ENCODE measurements around the gene MBP.

Gene MBP

DNA sequence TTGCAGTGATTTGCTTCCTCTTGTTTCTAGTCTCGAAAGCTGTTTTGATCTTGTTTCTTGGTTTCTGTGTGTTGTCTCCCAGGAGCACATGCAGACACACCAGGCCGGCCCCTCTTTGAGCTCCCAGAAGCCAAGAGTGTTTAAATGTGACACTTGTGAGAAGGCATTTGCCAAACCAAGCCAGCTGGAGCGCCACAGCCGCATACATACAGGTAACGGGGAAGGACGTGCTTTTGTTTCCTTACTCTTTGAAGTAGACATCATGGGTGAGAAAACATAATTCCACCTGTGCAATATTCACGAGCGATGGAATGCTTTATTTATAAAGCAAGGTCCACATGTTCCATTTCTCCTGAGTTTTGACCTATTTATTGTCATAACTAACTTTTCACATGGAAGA is 173.0 kb downstream of the MBP start:
- no peaks in the 10 kb centered on the region for H3K27me3 Mint-ChIP-seq (ENCODE audit: low read depth, poor library complexity)
- DNase-seq, result no peak
- H3K4me1 Mint-ChIP-seq, result peaks cover 13% of the 10 kb centered on the region
- H3K9me3 Mint-ChIP-seq, result peaks cover 34% of the 10 kb centered on the region
- peak overlapping the region; percentile 74 for H3K27ac Mint-ChIP-seq
- TF ChIP-seq, protein P1, sequence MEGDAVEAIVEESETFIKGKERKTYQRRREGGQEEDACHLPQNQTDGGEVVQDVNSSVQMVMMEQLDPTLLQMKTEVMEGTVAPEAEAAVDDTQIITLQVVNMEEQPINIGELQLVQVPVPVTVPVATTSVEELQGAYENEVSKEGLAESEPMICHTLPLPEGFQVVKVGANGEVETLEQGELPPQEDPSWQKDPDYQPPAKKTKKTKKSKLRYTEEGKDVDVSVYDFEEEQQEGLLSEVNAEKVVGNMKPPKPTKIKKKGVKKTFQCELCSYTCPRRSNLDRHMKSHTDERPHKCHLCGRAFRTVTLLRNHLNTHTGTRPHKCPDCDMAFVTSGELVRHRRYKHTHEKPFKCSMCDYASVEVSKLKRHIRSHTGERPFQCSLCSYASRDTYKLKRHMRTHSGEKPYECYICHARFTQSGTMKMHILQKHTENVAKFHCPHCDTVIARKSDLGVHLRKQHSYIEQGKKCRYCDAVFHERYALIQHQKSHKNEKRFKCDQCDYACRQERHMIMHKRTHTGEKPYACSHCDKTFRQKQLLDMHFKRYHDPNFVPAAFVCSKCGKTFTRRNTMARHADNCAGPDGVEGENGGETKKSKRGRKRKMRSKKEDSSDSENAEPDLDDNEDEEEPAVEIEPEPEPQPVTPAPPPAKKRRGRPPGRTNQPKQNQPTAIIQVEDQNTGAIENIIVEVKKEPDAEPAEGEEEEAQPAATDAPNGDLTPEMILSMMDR (IDR thresholded peaks at IDR 0.05), result no peak
- H3K36me3 Mint-ChIP-seq (ENCODE audit: low read depth), result peaks cover 15% of the 10 kb centered on the region
- no peak overlapping the region for H3K4me3 Mint-ChIP-seq

DNA sequence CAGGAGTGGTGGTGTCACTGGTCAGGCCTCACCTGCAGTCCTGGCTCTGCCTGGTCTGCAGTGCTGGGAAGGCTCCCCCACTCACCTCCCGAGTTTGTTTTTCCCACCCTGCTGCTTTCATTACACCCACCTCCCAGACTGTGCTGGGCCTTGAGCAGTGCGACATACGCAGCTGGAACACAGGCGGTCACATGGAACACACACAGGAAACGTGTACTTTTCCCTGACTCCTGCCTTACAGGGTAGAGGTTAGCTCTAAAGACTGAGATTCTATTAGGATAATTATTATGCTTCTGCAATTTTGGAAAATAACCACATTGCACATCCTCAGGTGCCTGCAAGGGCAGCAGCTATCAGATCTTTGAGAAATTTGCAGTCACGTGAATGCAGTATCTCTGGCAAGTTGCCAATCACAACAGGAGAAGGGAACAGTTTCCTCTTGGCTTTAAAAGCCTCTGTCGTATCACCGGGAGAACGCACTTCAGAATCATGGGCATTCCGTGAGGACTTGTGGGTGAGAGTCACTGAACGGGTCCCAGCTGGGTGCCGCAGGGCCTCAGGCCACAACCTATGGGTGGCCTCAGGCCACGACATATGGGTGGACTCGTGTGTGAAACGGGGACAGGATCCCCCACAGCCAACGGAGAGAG is 173.8 kb downstream of the MBP start:
- Mint-ChIP-seq H3K4me3 (no peak overlapping the region), H3K36me3 (ENCODE audit: low read depth) (peaks cover 15% of the 10 kb centered on the region), H3K4me1 (peaks cover 13% of the 10 kb centered on the region), H3K27ac (peak overlapping the region; percentile 64), H3K27me3 (ENCODE audit: low read depth, poor library complexity) (no peaks in the 10 kb centered on the region), H3K9me3 (peaks cover 29% of the 10 kb centered on the region)
- no peak for DNase-seq
- TF ChIP-seq, protein P1 (IDR thresholded peaks at IDR 0.05), result no peak

DNA sequence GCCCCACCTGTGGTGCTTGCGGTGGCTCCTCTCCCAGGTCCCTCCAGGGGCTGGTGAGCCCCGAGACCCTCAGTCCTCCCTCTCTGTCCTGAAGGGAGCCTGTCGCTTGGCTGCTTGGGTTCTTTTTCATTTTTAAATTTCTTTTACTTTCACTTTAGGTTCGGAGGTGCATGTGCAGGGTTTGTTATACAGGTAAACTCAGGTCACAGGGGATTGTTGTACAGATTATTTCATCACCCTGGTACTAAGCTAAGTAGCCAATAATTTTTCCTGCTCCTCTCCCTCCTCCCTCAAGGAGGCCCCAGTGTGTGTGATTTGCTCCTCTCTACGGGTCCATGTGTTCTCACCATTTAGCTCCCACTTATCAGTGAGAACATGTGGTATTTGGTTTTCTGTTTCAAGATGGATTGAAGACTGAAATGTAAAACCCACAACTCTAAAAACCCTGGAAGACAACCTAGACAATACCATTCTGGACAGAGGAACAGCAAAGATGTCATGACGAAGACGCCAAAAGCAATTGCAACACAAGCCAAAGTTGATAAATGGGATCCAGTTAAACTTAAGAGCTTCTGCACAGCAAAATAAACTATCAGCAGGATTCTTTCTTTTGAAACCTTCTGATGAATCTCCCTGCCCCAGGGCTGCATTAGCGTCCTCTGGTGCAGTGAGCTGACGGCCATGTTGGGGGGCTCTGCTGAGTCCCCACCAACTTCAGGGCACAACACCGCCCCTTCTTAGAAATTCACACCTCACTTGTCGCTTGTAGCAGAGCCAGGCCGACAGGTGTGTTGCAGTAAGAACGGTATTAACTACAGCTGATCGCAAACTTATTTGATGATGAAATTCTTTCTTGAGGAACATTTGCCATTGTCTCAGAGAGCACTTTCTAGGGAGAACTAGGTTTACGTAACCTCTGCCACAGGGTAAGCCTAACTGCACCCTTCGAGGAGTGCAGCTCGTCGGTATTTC is 174.9 kb downstream of the MBP start:
- H3K4me3 Mint-ChIP-seq, result no peak overlapping the region
- peaks cover 19% of the 10 kb centered on the region for H3K9me3 Mint-ChIP-seq
- peaks cover 13% of the 10 kb centered on the region for H3K4me1 Mint-ChIP-seq
- H3K27ac Mint-ChIP-seq, result peak overlapping the region; percentile 8
- no peaks in the 10 kb centered on the region for H3K27me3 Mint-ChIP-seq (ENCODE audit: low read depth, poor library complexity)
- DNase-seq, result no peak
- TF ChIP-seq, protein P1 (IDR thresholded peaks at IDR 0.05), result no peak
- peaks cover 20% of the 10 kb centered on the region for H3K36me3 Mint-ChIP-seq (ENCODE audit: low read depth)

DNA sequence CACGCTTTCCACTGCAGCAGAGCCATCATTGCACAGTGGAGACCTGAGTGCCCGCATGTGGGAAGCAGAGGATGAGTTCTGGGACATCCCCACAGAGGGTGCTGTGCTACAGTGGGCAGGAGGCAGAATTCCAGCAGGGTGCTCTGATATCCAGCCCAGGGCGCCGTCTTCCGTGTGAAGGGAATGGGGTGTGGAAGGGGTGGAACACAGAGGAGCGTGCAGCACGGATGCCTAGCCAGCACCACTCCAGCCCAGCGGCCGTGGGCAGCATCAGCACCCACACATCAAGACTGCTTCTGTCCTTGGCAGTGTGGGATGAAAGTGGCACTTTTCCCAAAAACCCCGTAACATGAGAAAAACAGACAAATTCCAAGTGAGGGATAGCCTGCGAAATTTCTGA is 175.9 kb downstream of the MBP start:
- H3K27me3 Mint-ChIP-seq (ENCODE audit: low read depth, poor library complexity), result no peaks in the 10 kb centered on the region
- H3K27ac Mint-ChIP-seq, result no peak overlapping the region
- DNase-seq, result no peak
- peaks cover 13% of the 10 kb centered on the region for H3K4me1 Mint-ChIP-seq
- TF ChIP-seq, protein P1 (IDR thresholded peaks at IDR 0.05), result no peak
- no peak overlapping the region for H3K4me3 Mint-ChIP-seq
- H3K36me3 Mint-ChIP-seq (ENCODE audit: low read depth), result peaks cover 23% of the 10 kb centered on the region
- H3K9me3 Mint-ChIP-seq, result peaks cover 10% of the 10 kb centered on the region

- no peak overlapping the region for H3K27ac Mint-ChIP-seq
- TF ChIP-seq, protein P1 (IDR thresholded peaks at IDR 0.05), result no peak
- peaks cover 31% of the 10 kb centered on the region for H3K36me3 Mint-ChIP-seq (ENCODE audit: low read depth)
- H3K4me3 Mint-ChIP-seq, result no peak overlapping the region
- H3K9me3 Mint-ChIP-seq, result peaks cover 2% of the 10 kb centered on the region
- no peak for DNase-seq
- no peaks in the 10 kb centered on the region for H3K27me3 Mint-ChIP-seq (ENCODE audit: low read depth, poor library complexity)
- peaks cover 13% of the 10 kb centered on the region for H3K4me1 Mint-ChIP-seq
These were observed 176.9 kb downstream of the MBP start for GRCh38 chr18:76955524-76956170.
